Stimulated activated CD4-positive, alpha-beta T cell treated with anti-CD3 and anti-CD28 coated beads, Interleukin-15, amount 100 ng/mL, for 24 hours (primary cell): ENCODE results near the gene WRAP53.

Source experiments
- DNase-seq: peaks from one replicate; pipeline ENCODE4 v3.0.0-alpha.2; 2020

The WRAP53 gene

DNA sequence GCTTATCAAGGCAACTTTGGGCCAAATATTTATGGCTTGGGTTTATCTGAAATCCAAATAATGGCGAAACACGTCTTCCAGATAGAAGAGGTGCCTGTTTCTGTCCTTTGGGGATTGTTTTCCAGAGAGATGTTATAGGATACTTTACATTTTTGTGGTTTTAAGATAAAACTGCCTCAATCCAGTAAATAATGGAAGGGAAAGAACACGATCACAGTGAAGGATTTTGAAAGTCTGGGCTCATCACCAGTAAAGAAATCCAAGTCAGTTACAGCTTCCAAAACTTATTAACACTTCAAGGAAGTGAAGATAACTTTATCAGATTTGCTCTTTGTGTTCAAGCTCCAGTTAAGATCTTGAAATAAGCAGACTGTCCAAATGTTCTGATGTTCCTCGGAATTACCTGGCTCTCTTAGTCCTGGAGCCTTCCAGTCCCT, 59.4 kb downstream of the WRAP53 start:
- DNase-seq: no peak

GRCh38 chr17:7748076-7748775, 59.9 kb downstream of the WRAP53 start:
- DNase-seq: no peak

DNA sequence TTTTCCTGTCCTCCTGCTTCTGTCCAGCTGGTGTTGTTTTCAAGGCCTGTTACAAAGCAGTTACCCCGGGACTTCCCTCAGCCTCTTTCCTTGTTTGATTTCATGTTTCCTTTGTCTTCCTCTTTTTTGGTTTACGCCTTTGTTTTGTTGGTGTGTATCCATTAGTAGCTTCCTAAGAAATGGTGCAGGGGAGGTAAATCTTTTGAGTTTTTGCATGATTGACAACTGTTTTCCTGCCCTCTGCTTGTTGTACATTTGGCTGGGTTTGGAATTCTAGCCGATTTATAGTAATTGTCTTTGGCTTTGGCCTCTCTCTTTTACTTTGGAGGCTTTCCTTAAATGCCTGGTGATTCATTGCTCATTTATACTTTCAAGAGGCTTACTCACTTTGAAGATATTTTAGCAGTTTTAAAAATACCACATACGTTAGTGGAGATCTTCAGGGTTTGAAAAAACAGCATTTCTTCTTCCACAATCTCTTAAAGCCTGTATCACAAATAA, 62.1 kb downstream of the WRAP53 start:
- no peak for DNase-seq
